Measurements from ENCODE around the gene ARHGEF28. TPM values are rescaled to one million over a fixed set of nuclear protein-coding genes. Genes with fewer than 3 reads are reported as not detected.

Gene ARHGEF28
- total and polyA plus RNA-seq, 2 of the 4 experiments (the other 2 are of a cell fraction) = 3.6 to 16.0 TPM

GRCh38 chr5:73958037-73958436, 332.0 kb downstream of the ARHGEF28 start:
- no peak overlapping the region for H3K18ac ChIP-seq (ENCODE audit: low read depth, low read length)
- WGBS, 2 experiments (ENCODE audit: extremely low coverage in 2 of 2, insufficient read length in 1 of 2) = no CpG with 5 or more reads among the region's 2 CpGs
- H3K4me1 ChIP-seq (ENCODE audit: control insufficient read depth, insufficient read depth, low read length) = no peaks in the 10 kb centered on the region
- no peaks in the 10 kb centered on the region for H4K20me1 ChIP-seq (ENCODE audit: insufficient read depth, low read length)
- ChIA-PET POLR2A (ENCODE audit: unreplicated experiment) (no interaction called here), CTCF (interaction anchor here (0.7 kb wide), 1 partner anchor 353 kb away, joined by 3 read pairs; no protein-coding TSS in a partner anchor)
- peak; percentile 83 for TF ChIP-seq CEBPB (IDR thresholded peaks at IDR 0.05; ENCODE audit: low read depth, low read length)
- no peak for TF ChIP-seq CHD1 (IDR thresholded peaks at IDR 0.05; ENCODE audit: low read depth, low read length)
- TF ChIP-seq POLR2A (IDR thresholded peaks at IDR 0.05; ENCODE audit: low read depth, low read length) = no peak
- TF ChIP-seq MAZ (IDR thresholded peaks at IDR 0.05; ENCODE audit: borderline replicate concordance, low read depth, low read length) = no peak
- intact Hi-C loops (cut with micrococcal nuclease) (no loop called here), in situ Hi-C loops (cut with MboI; ENCODE audit: low sequenced_read_pairs) (no loop called here), dilution Hi-C loops (cut with HindIII; ENCODE audit: low sequenced_read_pairs, unreplicated experiment) (no loop called here)
- H2BK15ac ChIP-seq (ENCODE audit: low read depth, low read length) = no peak overlapping the region
- ATAC-seq (ENCODE audit: low read depth) = no peak
- no peak overlapping the region for H2AK5ac ChIP-seq (ENCODE audit: low read depth, low read length)
- no peak overlapping the region for H3K14ac ChIP-seq (replicated peaks; ENCODE audit: low read depth, low read length)
- peaks cover 22% of the 10 kb centered on the region for H3K27me3 ChIP-seq (ENCODE audit: control insufficient read depth, insufficient read depth, low read length)
- H3K27ac ChIP-seq (ENCODE audit: insufficient read depth, low read length) = no peak overlapping the region
- H2AFZ ChIP-seq (replicated peaks; ENCODE audit: low read length, poor library complexity) = no peak overlapping the region
- H4K5ac ChIP-seq (ENCODE audit: low read depth, low read length) = no peak overlapping the region
- H3K9me3 ChIP-seq (ENCODE audit: control insufficient read depth, insufficient read depth, low read length) = no peaks in the 10 kb centered on the region
- no peak overlapping the region for H4K8ac ChIP-seq (ENCODE audit: low read depth in 2 of 2, low read length in 2 of 2)
- H3K4me3 ChIP-seq (ENCODE audit: insufficient read depth, low read depth, low read length) = no peak overlapping the region
- no peaks in the 10 kb centered on the region for H3K9me1 ChIP-seq (ENCODE audit: insufficient read depth, low read length)
- H3K9ac ChIP-seq (ENCODE audit: low read depth, low read length) = no peak overlapping the region
- H3K4me2 ChIP-seq (ENCODE audit: low read depth, low read length) = no peak overlapping the region
- no TSS peak for BruUV-seq (replicated peaks)
- H3K4ac ChIP-seq (ENCODE audit: low read depth, low read length) = no peak overlapping the region
- no peak overlapping the region for H2BK120ac ChIP-seq (ENCODE audit: low read depth, low read length)
- no peak for DNase-seq
- H3K79me1 ChIP-seq (ENCODE audit: low read depth in 1 of 2, low read length in 2 of 2) = no peaks in the 10 kb centered on the region
- no peak overlapping the region for H2AK9ac ChIP-seq (replicated peaks; ENCODE audit: low read depth, low read length, poor library complexity)
- no peak overlapping the region for H3K56ac ChIP-seq (ENCODE audit: extremely low read depth, insufficient read depth, low read length)
- no peak overlapping the region for H2BK20ac ChIP-seq (ENCODE audit: low read depth, low read length)
- H3K36me3 ChIP-seq (ENCODE audit: control insufficient read depth, insufficient read depth, low read length) = no peaks in the 10 kb centered on the region
- no peak overlapping the region for H4K91ac ChIP-seq (ENCODE audit: insufficient read depth, low read depth, low read length)
- H3K23ac ChIP-seq (ENCODE audit: low read depth, low read length) = no peak overlapping the region
- no peak overlapping the region for H2BK5ac ChIP-seq (ENCODE audit: low read depth, low read length, poor library complexity, severe bottlenecking)
